Measurements from ENCODE around the gene ZNF316.

- TF ChIP-seq, protein P1, sequence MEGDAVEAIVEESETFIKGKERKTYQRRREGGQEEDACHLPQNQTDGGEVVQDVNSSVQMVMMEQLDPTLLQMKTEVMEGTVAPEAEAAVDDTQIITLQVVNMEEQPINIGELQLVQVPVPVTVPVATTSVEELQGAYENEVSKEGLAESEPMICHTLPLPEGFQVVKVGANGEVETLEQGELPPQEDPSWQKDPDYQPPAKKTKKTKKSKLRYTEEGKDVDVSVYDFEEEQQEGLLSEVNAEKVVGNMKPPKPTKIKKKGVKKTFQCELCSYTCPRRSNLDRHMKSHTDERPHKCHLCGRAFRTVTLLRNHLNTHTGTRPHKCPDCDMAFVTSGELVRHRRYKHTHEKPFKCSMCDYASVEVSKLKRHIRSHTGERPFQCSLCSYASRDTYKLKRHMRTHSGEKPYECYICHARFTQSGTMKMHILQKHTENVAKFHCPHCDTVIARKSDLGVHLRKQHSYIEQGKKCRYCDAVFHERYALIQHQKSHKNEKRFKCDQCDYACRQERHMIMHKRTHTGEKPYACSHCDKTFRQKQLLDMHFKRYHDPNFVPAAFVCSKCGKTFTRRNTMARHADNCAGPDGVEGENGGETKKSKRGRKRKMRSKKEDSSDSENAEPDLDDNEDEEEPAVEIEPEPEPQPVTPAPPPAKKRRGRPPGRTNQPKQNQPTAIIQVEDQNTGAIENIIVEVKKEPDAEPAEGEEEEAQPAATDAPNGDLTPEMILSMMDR (IDR thresholded peaks at IDR 0.05) = no peak
- TF ChIP-seq ZNF232 (CRISPR knock-in tag; IDR thresholded peaks at IDR 0.05) (no peak), ATF2 (CRISPR knock-in tag; IDR thresholded peaks at IDR 0.05; ENCODE audit: borderline replicate concordance, low read depth) (no peak), GRHL2 (CRISPR knock-in tag; IDR thresholded peaks at IDR 0.05; ENCODE audit: insufficient replicate concordance, severe bottlenecking) (no peak), ATF1 (CRISPR knock-in tag; IDR thresholded peaks at IDR 0.05) (no peak), SOX15 (CRISPR knock-in tag; IDR thresholded peaks at IDR 0.05) (no peak), MAX (CRISPR knock-in tag; IDR thresholded peaks at IDR 0.05) (no peak), MXD4 (CRISPR knock-in tag; IDR thresholded peaks at IDR 0.05; ENCODE audit: borderline replicate concordance) (no peak), ZBTB21 (CRISPR knock-in tag; IDR thresholded peaks at IDR 0.05; ENCODE audit: borderline replicate concordance) (no peak), ESRRA (CRISPR knock-in tag; IDR thresholded peaks at IDR 0.05; ENCODE audit: borderline replicate concordance) (no peak)
- TF ChIP-seq, protein P2, sequence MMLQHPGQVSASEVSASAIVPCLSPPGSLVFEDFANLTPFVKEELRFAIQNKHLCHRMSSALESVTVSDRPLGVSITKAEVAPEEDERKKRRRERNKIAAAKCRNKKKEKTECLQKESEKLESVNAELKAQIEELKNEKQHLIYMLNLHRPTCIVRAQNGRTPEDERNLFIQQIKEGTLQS (CRISPR knock-in tag; conservative IDR thresholded peaks at IDR 0.05) = no peak
These were observed 11.6 kb downstream of the ZNF316 start for GRCh38 chr7:6648815-6649104.

Data from WTC11 (cell line).